Right lobe of liver (tissue), 4 donors: ENCODE results near the gene NPHS1.

Source experiments
- CTCF ChIP-seq, 4 donors: fragments of 200-600 bp in 3 of 4; fragments of 450-650 bp in 1 of 4; IDR thresholded peaks; one replicate each; pipeline versions ENCODE4 v1.5.1 to v1.8.0; 2016 to 2022; ENCODE audit warnings: antibody characterized with exemption in 4 of 4, mild to moderate bottlenecking in 2 of 4
- POLR2A ChIP-seq: fragments of 450-650 bp; IDR thresholded peaks from one replicate; pipeline ENCODE4 v1.6.1; 2017; ENCODE audit warnings: antibody characterized with exemption, mild to moderate bottlenecking
- donor health status: DM: no; HTN: no; CAD: no.
- donor health status: DM: no; HTN: no; CAD: no.
- donor health status: DM: no; HTN: yes; CAD: no.

DNA sequence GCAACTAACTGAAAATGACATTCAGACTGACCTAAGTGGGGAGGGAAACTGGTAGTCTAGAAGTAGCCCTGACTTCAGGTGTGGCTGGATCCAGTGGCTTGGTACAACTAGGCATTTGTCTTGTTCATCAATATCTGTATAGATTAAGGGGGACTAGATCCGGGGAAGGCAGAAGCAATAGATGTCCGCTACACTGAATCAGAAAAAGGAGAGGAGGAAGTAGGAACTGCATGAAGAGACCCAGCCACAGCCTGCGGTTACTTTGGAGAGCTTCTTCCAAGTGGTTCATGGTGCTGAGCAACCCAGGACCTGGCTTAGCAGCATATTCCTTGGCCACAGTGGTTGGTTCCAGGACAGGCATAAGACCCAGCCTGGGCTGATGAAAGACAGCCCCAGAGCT, 29.7 kb downstream of the NPHS1 start:
- TF ChIP-seq CTCF (IDR thresholded peaks at IDR 0.05) = no peak
- no peak for TF ChIP-seq POLR2A
